Measurements from ENCODE around the gene CPHXL.

The CPHXL gene

DNA sequence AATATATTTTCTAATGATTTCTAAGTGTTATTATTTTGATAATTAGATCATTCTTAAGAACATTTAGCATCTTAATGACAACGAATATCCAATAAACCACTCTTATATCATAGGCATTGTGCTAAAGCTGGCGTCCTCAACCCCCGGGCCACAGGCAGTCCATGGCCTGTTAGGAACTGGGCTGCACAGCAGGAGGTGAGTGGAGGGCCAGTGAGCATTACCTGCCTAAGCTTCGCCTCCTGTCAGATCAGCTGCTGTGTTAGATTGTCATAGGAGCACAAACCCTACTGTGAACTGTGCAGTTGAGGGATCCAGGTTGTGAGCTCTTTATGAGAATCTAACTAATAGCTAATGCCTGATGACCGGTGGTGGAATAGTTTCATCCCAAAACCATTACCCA is 28.7 kb downstream of the CPHXL start:
- no peak for DNase-seq

DNA sequence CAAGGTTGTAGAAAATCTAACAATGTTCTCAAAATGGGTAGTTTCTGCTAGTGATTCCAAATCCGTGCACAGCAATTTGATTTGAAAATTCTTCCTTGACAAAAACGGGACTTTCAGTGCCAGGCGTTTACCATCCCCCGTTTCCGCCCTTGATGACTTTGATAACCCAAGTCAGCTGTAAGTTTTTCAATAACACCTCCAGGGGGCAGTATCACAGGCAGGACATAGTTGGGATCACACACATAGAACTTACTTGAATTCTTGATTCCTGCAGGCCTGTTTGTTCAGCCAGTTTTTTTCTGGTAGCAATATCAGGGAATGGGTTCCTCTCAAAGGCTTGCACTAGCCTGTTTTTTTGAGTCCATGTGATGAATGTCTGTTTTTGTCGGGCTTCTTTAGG is 30.6 kb downstream of the CPHXL start:
- DNase-seq, result no peak

DNA sequence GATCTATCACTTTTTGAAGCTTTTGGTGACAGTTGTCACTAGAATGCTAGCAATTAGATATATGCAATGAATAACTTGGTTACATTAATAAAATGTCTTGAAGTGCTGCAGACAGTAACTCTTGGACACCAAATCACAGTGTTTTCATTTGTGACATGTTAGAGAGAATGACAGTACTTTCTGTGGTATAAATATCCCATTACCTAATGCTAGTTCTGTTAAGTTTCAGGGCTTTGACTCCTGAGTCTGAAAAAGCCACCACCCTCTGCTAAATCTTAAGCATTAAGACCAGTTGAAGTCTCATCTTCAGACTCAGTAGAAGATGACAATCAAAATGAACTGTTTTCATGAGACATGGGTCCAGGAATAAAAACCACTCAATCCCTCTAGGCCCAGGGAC is 38.9 kb downstream of the CPHXL start:
- no peak for DNase-seq

DNA sequence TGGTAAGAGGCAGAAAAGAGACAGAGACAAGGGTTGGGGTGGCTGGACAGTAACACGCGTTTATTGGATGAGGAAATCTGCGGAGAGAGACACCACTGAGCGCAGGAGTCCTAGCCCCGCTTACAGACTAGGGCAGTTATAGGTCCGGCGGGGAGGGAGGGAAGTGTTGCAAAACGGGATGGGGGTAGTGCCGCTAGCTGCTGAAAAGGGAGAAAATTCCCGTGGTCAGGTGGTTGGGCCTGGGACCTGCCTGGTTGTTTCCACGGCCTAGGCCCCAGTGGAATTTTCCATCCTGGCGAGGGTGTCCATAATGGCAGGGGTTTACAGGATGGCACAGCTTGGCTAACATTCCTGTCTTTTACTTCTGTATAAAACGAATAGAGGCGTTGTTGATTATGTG is 44.0 kb downstream of the CPHXL start:
- DNase-seq, result no peak

DNA sequence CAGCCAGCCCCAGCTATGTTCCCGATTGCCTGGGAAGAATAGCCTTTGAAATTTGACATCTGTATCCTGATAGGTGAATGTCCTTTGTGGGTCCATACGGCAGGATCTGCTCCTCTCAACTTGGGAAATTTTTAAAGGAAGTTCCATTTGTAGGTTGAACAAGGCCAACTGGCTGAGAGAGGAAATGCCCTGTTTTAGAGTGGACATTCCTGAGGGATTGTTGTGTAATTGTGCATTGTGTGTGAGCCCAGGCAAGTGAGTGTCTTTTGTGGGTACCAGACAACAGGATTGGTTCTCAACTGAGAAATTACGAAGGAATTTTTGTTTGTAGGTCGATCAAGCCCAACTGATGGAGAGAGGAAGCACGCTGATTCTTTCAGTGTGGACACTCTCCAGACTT is 46.9 kb downstream of the CPHXL start:
- DNase-seq, result no peak

DNA sequence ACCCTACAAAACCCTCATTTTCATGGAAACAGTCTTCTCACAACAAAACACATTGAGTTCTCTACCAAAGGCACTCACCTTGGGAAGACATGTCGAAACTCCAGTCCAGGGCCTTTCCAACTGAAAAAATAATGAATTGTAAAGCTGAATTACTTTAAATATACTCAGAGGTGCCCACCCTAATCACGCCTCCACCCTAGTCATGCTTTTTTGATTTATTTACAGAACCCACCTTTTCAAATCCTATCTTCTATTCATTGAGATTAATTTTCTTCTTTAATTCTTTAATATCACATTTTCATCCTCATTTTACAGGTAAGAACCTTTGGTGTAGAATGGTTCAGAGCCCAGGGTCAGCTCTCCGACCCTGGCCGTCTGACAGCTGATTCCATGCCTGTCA is 49.4 kb downstream of the CPHXL start, which contains the start of gene CPHXL2:
CPHXL2 (minus strand) TSS at position 101 of the 400 bp plus-strand sequence; CDS start at position 91, 10 bp downstream.
- no peak for DNase-seq

DNA sequence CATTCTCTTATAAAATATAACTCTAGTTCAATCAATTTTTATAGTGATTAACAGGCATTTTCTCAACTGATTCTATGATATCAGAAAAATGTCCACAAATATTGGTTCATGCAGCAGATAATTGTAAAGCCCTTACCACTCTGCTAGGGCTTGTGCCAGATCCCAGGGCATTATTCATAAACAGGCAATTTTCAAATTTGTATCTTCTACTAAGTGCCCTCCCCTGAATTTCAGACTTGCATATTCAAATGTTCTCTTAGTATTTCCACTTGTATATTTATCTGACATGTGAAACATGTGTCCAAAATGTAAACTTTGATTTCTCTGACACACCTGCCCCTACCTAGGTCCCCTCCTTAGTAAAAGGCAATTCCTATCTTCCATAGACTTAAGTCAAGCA is 58.8 kb downstream of the CPHXL start:
- no peak for DNase-seq

Measured in left hindlimb (tissue), 1 donor.